ENCODE results near the gene HOXD8. TPM values are rescaled to one million over a fixed set of nuclear protein-coding genes. Genes with fewer than 3 reads are reported as not detected.

HOXD8 gene
- 10 to 100 TPM; 18.1 to 45.0 (median 28.9) TPM for total RNA-seq

GRCh38 chr2:176128982-176129796 is at the start of gene HOXD8:
TSS of gene HOXD8 (plus strand) at chr2:176129705. CDS start at chr2:176130367, 662 bp downstream.
- peak within 1 kb of the TSS; percentile 55 to 99 (median 80) for H3K4me3 ChIP-seq
- in situ Hi-C loops (cut with MboI; ENCODE audit: low pct_unique_long_range_greater_than_20kb in 2 of 9, low sequenced_read_pairs in 9 of 9, unreplicated experiment in 9 of 9) = loop anchor here (5.0 to 25.0 kb wide), 14 partner anchors 333 to 1633 kb away; no protein-coding TSS in a partner anchor
- ATAC-seq (replicated peaks in 6 of 8) = peak; percentile 24 to 62 (median 54)
- 0 to 30% (median 1%) methylated on average over 2 to 25 of the region's 64 CpGs; no CpG with 5 or more reads in 3 of the 10 experiments for WGBS, 10 experiments
- H3K27ac ChIP-seq = peak within 1 kb of the TSS; percentile 94 to 100
- peaks cover 26 to 29% of the 10 kb centered on the region in 2 donors for H3K4me1 ChIP-seq (replicated peaks in 1 of 2)

GRCh38 chr2:176079831-176080539 is 49.5 kb upstream of the HOXD8 start:
- Histone ChIP-seq H3K4me1 (replicated peaks in 1 of 2) (peaks cover 0 to 12% of the 10 kb centered on the region in 2 donors), H3K4me3 (peak overlapping the region; percentile 25 to 36 (median 28)), H3K27ac (no peak overlapping the region)
- ATAC-seq (replicated peaks in 6 of 8) = peak; percentile 88 to 97 (median 93)
- in situ Hi-C loops (cut with MboI; ENCODE audit: low pct_unique_long_range_greater_than_20kb in 2 of 9, low sequenced_read_pairs in 9 of 9, unreplicated experiment in 9 of 9) = loop anchor here (10.0 to 25.0 kb wide), 8 partner anchors 393 to 1393 kb away; no protein-coding TSS in a partner anchor
- WGBS, 10 experiments = 0% methylated on average over 1 to 2 of the region's 86 CpGs; no CpG with 5 or more reads in 7 of the 10 experiments

DNA sequence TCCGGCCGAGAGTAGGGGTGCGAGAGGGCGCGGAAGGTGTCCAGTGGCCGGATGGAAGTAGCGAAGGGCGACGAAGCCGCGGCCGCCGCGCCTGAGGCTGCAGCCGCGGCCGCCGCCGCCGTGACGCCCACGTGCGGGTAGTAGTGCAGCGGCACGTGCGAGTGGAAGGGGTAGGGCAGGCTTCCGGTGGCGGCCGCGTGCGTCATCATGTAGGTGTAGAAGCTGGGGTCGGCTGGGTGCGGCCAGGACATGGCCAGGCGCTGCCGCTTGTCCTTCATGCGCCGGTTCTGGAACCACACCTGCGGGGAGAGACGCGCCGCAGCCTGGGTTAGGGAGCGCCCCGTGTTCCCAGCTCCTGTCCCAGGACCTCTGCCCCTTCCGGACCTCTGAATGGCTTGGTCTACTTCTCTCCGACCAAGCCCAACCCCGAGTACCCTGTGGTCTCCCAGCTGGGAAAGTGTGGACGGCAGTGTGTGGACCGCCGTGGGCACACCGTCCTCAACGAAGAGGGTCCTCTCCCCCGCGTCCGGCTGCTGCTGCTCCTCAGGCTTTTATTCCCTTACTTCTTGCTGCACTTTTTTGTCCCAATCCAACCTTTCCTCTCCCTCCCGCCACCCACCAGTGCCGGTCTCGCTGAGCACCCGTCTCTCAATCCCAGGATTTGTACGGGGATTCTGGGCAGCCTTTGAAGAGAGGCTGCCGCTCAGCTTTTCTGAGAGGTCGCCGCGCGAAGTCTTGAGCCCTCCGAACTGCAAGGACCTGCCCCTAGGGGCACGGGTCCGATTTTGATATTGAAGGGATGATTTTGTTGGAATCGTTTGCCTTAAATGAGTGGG is 48.7 kb upstream of the HOXD8 start:
- 0 to 14% (median 7%) methylated on average over 1 to 26 of the region's 68 CpGs; no CpG with 5 or more reads in 2 of the 10 experiments for WGBS, 10 experiments
- Histone ChIP-seq H3K4me3 (peak overlapping the region; percentile 25 to 36 (median 28)), H3K27ac (no peak overlapping the region), H3K4me1 (replicated peaks in 1 of 2) (peaks cover 0 to 17% of the 10 kb centered on the region in 2 donors)
- in situ Hi-C loops (cut with MboI; ENCODE audit: low pct_unique_long_range_greater_than_20kb in 2 of 9, low sequenced_read_pairs in 9 of 9, unreplicated experiment in 9 of 9) = loop anchor here in 8 of 9 experiments (10.0 to 25.0 kb wide), 8 partner anchors 393 to 1393 kb away; no protein-coding TSS in a partner anchor
- ATAC-seq (replicated peaks in 6 of 8) = peak; percentile 21 to 58 (median 37)

GRCh38 chr2:176081376-176081836 is 48.1 kb upstream of the HOXD8 start:
- Histone ChIP-seq H3K27ac (no peak overlapping the region), H3K4me1 (replicated peaks in 1 of 2) (peaks cover 3 to 21% of the 10 kb centered on the region in 2 donors), H3K4me3 (no peak overlapping the region)
- WGBS, 10 experiments = 0 to 20% (median 9%) methylated on average over 1 to 17 of the region's 17 CpGs
- ATAC-seq (replicated peaks in 6 of 8) = no peak
- in situ Hi-C loops (cut with MboI; ENCODE audit: low pct_unique_long_range_greater_than_20kb in 2 of 9, low sequenced_read_pairs in 9 of 9, unreplicated experiment in 9 of 9) = loop anchor here in 8 of 9 experiments (10.0 to 25.0 kb wide), 8 partner anchors 394 to 1394 kb away; no protein-coding TSS in a partner anchor

- in situ Hi-C loops (cut with MboI; ENCODE audit: low pct_unique_long_range_greater_than_20kb in 2 of 9, low sequenced_read_pairs in 9 of 9, unreplicated experiment in 9 of 9) = loop anchor here in 8 of 9 experiments (10.0 to 25.0 kb wide), 8 partner anchors 395 to 1395 kb away; no protein-coding TSS in a partner anchor
- Histone ChIP-seq H3K4me1 (replicated peaks in 1 of 2) (peaks cover 3 to 21% of the 10 kb centered on the region in 2 donors), H3K4me3 (no peak overlapping the region), H3K27ac (no peak overlapping the region)
- no peak for ATAC-seq (replicated peaks in 6 of 8)
- WGBS, 10 experiments = 0 to 3% (median 0%) methylated on average over 1 to 29 of the region's 62 CpGs; no CpG with 5 or more reads in 2 of the 10 experiments
Measured at GRCh38 chr2:176081837-176082524, 47.5 kb upstream of the HOXD8 start.

DNA sequence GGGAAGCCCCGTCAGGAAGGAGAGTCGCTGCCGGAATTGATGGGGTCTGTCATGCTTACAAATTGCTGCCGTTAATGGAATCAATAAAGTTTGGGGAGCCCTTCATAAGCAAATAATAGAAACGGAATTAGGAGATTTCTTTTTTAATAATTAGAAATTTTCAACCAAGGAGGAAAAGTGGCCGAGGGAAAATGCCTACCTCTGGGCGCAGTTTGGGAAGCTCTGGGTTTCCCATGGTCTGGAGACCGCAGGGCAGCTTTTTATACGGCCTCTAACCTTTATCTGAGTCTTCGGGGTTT is 47.0 kb upstream of the HOXD8 start:
- in situ Hi-C loops (cut with MboI; ENCODE audit: low pct_unique_long_range_greater_than_20kb in 2 of 9, low sequenced_read_pairs in 9 of 9, unreplicated experiment in 9 of 9) = loop anchor here in 8 of 9 experiments (10.0 to 25.0 kb wide), 8 partner anchors 395 to 1395 kb away; no protein-coding TSS in a partner anchor
- Histone ChIP-seq H3K4me3 (no peak overlapping the region), H3K27ac (no peak overlapping the region), H3K4me1 (replicated peaks in 1 of 2) (peaks cover 3 to 21% of the 10 kb centered on the region in 2 donors)
- 0 to 20% (median 7%) methylated on average over 1 to 6 of the region's 10 CpGs; no CpG with 5 or more reads in 2 of the 10 experiments for WGBS, 10 experiments
- no peak for ATAC-seq (replicated peaks in 6 of 8)

DNA sequence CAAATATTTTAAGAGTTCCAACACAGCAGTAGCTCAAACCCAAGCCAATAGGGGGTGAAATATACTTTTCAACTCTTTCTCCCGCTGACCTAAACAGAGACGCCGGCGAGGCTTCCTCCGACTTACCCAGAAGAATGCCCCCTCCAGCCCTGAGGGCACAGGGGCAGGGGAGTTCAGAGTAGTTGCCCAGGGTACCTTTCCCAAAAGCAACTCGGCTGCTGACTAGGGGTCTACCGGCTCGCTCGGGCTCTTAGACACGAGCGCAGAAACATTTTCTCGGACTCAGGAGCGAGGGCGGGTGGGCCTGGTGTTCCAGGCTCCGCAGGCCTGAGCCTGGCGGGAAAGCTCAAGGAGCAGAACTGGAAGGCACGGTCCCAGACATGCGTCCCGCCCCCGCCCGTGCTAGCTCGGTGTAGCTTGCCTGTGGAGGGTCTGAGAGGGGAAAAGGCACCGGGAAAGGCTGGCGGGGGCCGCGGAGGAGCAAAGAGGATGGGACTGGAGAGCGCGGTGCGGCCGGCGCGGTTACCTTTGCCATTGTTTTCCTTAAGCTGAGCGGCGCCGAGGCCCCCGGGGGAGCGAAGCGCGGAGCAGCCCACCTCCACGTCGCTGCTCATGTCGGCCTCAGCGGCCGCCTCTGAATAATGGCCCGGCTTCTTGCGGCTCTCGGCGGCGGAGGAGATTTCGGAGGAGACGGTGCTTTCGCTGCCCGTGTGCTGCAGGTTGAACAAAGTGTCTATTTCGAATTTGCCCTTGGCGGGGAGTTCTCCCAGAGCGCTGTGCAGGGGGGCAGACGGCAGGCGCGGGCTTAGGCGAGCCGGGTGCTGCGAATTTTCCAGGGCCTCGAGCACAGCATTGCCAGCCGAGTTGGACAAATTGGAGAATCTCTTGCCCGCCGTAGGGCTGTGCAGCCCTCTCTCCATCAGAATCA is 46.4 kb upstream of the HOXD8 start:
- WGBS, 10 experiments = 0 to 31% (median 1%) methylated on average over 1 to 26 of the region's 66 CpGs; no CpG with 5 or more reads in 2 of the 10 experiments
- in situ Hi-C loops (cut with MboI; ENCODE audit: low pct_unique_long_range_greater_than_20kb in 2 of 9, low sequenced_read_pairs in 9 of 9, unreplicated experiment in 9 of 9) = loop anchor here in 8 of 9 experiments (10.0 to 25.0 kb wide), 8 partner anchors 396 to 1396 kb away; no protein-coding TSS in a partner anchor
- Histone ChIP-seq H3K27ac (no peak overlapping the region), H3K4me3 (no peak overlapping the region), H3K4me1 (replicated peaks in 1 of 2) (peaks cover 6 to 21% of the 10 kb centered on the region in 2 donors)
- no peak for ATAC-seq (replicated peaks in 6 of 8)

- no peak for ATAC-seq (replicated peaks in 6 of 8)
- Histone ChIP-seq H3K27ac (no peak within 1 kb of the TSS), H3K4me3 (no peak within 1 kb of the TSS), H3K4me1 (replicated peaks in 1 of 2) (peaks cover 7 to 21% of the 10 kb centered on the region in 2 donors)
- 5 to 47% (median 12%) methylated on average over 5 to 15 of the region's 27 CpGs for WGBS, 10 experiments
- in situ Hi-C loops (cut with MboI; ENCODE audit: low pct_unique_long_range_greater_than_20kb in 2 of 9, low sequenced_read_pairs in 9 of 9, unreplicated experiment in 9 of 9) = loop anchor here in 8 of 9 experiments (10.0 to 25.0 kb wide), 8 partner anchors 397 to 1397 kb away; no protein-coding TSS in a partner anchor
Measured at GRCh38 chr2:176083796-176084261, 45.7 kb upstream of the HOXD8 start, which contains the start of gene EVX2. TSS of gene EVX2 (minus strand) at chr2:176083962. CDS start at chr2:176083776, 186 bp downstream.

- in situ Hi-C loops (cut with MboI; ENCODE audit: low pct_unique_long_range_greater_than_20kb in 2 of 9, low sequenced_read_pairs in 9 of 9, unreplicated experiment in 9 of 9) = loop anchor here in 8 of 9 experiments (10.0 to 25.0 kb wide), 8 partner anchors 397 to 1397 kb away; no protein-coding TSS in a partner anchor
- no peak overlapping the region for H3K27ac ChIP-seq
- peaks cover 7 to 15% of the 10 kb centered on the region in 2 donors for H3K4me1 ChIP-seq (replicated peaks in 1 of 2)
- no peak for ATAC-seq (replicated peaks in 6 of 8)
- 0 to 29% (median 7%) methylated on average over 1 to 17 of the region's 26 CpGs; no CpG with 5 or more reads in 2 of the 10 experiments for WGBS, 10 experiments
- no peak overlapping the region for H3K4me3 ChIP-seq
Measured at GRCh38 chr2:176084611-176085119, 44.8 kb upstream of the HOXD8 start.

- ATAC-seq (replicated peaks in 6 of 8) = no peak
- 0 to 11% (median 1%) methylated on average over 1 to 6 of the region's 40 CpGs; no CpG with 5 or more reads in 6 of the 10 experiments for WGBS, 10 experiments
- no peak overlapping the region for H3K4me3 ChIP-seq
- in situ Hi-C loops (cut with MboI; ENCODE audit: low pct_unique_long_range_greater_than_20kb in 2 of 9, low sequenced_read_pairs in 9 of 9, unreplicated experiment in 9 of 9) = loop anchor here in 8 of 9 experiments (10.0 to 25.0 kb wide), 8 partner anchors 398 to 1398 kb away; no protein-coding TSS in a partner anchor
- H3K27ac ChIP-seq = no peak overlapping the region
- H3K4me1 ChIP-seq (replicated peaks in 1 of 2) = peaks cover 7 to 15% of the 10 kb centered on the region in 2 donors
Measured at GRCh38 chr2:176085120-176085788, 44.3 kb upstream of the HOXD8 start.

All from motor neuron (in vitro differentiated cells).